ENCODE results near the gene ZNF503. TPM values are rescaled to one million over a fixed set of nuclear protein-coding genes. Genes with fewer than 3 reads are reported as not detected.

Gene ZNF503
- total and polyA plus RNA-seq, 2 experiments from 2014 or later, result 0.21 TPM; not detected in 1

DNA sequence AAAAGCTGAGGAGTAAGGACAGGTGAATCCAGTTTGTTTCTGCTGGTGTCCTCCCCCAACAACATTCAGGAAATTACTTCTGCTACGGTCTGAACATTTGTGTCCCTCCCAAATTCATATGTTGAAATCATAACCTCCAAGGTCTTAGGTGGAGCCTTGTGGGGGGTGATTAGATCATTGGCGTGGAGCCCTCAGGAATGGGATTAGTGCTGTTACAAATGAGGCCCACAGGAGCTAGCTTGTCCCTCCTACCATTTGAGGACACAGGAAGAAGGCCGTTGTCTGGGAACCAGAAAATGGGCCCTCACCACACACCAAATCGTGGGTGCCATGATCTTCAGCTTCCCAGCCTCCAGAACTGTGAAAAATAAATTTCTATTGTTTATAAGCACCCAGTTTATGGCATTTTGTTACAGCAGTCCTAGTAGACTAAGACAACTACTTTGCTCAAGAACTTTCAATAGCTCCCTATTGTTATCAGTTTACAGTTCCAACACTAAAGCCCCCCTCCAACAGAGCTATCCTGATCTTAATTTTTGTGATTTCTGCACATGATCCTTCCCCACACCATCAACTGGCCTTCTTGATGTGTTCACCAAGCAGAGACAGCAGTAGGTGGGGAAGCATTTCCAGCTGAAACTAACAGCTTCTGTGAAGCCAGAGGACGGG, 27.7 kb upstream of the ZNF503 start (continued):
- TF ChIP-seq EZH2phosphoT487 (IDR thresholded peaks at IDR 0.05; ENCODE audit: unreplicated experiment), result no peak
- no peak for TF ChIP-seq CTCF (conservative IDR thresholded peaks at IDR 0.05; ENCODE audit: low read depth in 2 of 2)

DNA sequence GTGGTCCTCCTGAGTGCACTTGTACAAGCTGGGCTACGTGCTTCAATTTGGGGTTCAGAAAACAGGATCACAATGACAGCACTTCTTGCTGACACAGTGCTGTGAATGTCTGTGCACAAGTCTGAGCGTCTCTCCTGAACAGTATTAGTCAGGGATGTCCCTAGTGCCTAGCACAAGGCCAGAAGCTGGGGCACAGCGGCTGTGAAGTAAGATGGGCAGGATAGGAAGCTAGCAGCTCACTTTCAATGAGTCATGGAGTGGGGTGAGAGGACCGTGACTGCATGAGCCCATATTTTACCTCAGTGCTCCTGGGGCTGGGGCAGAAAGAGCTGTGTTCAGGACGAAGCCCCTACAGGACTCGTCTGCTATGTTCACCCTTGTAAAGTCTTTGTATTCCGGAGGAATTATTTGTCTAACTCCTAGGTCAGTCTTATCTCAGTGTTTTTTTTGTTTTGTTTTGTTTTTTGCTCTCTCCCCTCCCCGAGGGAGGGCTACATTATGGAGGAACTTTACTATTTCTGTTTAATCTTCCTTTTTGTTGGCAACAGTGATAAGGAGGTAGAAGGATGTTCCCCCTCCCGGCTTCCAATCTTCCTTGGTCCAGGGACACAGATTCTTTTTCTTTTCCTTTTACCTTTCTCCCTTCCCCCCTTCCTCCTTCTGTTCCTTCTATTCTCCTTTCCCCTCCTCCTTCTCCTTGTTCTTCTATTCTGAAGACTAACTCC, 27.0 kb upstream of the ZNF503 start:
- no peaks in the 10 kb centered on the region; the same call in 1 of the 3 replicates for H3K9me3 Mint-ChIP-seq
- no peaks in the 10 kb centered on the region for H3K36me3 ChIP-seq (ENCODE audit: insufficient read depth)
- H3K79me2 ChIP-seq (replicated peaks; ENCODE audit: insufficient read depth), result no peaks in the 10 kb centered on the region
- H3K36me3 Mint-ChIP-seq (ENCODE audit: low read depth), result no peaks in the 10 kb centered on the region; the same call in 2 of the 3 replicates
- no peak for DNase-seq (ENCODE audit: low spot score)
- no peak overlapping the region for H3K27ac ChIP-seq (ENCODE audit: low read depth)
- no peak overlapping the region for H3K27ac Mint-ChIP-seq
- no peak overlapping the region for H3K4me3 Mint-ChIP-seq
- H3K4me1 Mint-ChIP-seq, result peaks cover 38% of the 10 kb centered on the region
- no peak for ATAC-seq
- no peak overlapping the region for H3K4me3 ChIP-seq
- no peak for TF ChIP-seq ZNF114 (CRISPR knock-in tag; IDR thresholded peaks at IDR 0.05)
- TF ChIP-seq, protein P1, sequence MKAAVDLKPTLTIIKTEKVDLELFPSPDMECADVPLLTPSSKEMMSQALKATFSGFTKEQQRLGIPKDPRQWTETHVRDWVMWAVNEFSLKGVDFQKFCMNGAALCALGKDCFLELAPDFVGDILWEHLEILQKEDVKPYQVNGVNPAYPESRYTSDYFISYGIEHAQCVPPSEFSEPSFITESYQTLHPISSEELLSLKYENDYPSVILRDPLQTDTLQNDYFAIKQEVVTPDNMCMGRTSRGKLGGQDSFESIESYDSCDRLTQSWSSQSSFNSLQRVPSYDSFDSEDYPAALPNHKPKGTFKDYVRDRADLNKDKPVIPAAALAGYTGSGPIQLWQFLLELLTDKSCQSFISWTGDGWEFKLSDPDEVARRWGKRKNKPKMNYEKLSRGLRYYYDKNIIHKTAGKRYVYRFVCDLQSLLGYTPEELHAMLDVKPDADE (IDR thresholded peaks at IDR 0.05), result no peak
- TF ChIP-seq ZNF331 (CRISPR knock-in tag; IDR thresholded peaks at IDR 0.05; ENCODE audit: low read depth), result no peak
- TF ChIP-seq POLR2AphosphoS5 (IDR thresholded peaks at IDR 0.05; ENCODE audit: low read depth), result no peak
- no peak for TF ChIP-seq EZH2 (IDR thresholded peaks at IDR 0.05; ENCODE audit: low read depth, unreplicated experiment)
- no peak for TF ChIP-seq NANOG (IDR thresholded peaks at IDR 0.05; ENCODE audit: borderline replicate concordance)
- TF ChIP-seq EZH2phosphoT487 (IDR thresholded peaks at IDR 0.05; ENCODE audit: unreplicated experiment), result no peak
- no peak for TF ChIP-seq JUNB (IDR thresholded peaks at IDR 0.05; ENCODE audit: unreplicated experiment)
- H2AFZ ChIP-seq, result no peak overlapping the region
- no peak overlapping the region for H3K4me2 ChIP-seq
- H3K27me3 Mint-ChIP-seq (ENCODE audit: insufficient read depth, low read depth, poor library complexity), result peaks cover 55% of the 10 kb centered on the region
- peaks cover 6% of the 10 kb centered on the region; the same call in 1 of the 2 replicates for H3F3A ChIP-seq (replicated peaks; ENCODE audit: low read depth)
- no peaks in the 10 kb centered on the region for H3K9me2 ChIP-seq (ENCODE audit: insufficient read depth)
- H3K4me1 ChIP-seq (ENCODE audit: insufficient read depth), result peaks cover 42% of the 10 kb centered on the region
- H3K27me3 ChIP-seq (ENCODE audit: insufficient read depth), result peaks cover 100% of the 10 kb centered on the region
- H4K20me1 ChIP-seq (replicated peaks; ENCODE audit: insufficient read depth), result peaks cover 26% of the 10 kb centered on the region

GRCh38 chr10:75427951-75428350, 26.4 kb upstream of the ZNF503 start:
- no peak for ATAC-seq
- no peak overlapping the region for H3K27ac Mint-ChIP-seq
- no peak overlapping the region for H2AFZ ChIP-seq
- H3K9me3 Mint-ChIP-seq, result no peaks in the 10 kb centered on the region; the same call in 1 of the 3 replicates
- H3K9me2 ChIP-seq (ENCODE audit: insufficient read depth), result no peaks in the 10 kb centered on the region
- H3K79me2 ChIP-seq (replicated peaks; ENCODE audit: insufficient read depth), result no peaks in the 10 kb centered on the region
- no peak overlapping the region for H3K27ac ChIP-seq (ENCODE audit: low read depth)
- H3K27me3 Mint-ChIP-seq (ENCODE audit: insufficient read depth, low read depth, poor library complexity), result peaks cover 52% of the 10 kb centered on the region
- H3K36me3 ChIP-seq (ENCODE audit: insufficient read depth), result no peaks in the 10 kb centered on the region
- H3K4me3 ChIP-seq, result no peak overlapping the region
- no peak for DNase-seq (ENCODE audit: low spot score)
- no peak overlapping the region for H3K4me2 ChIP-seq
- no peaks in the 10 kb centered on the region; the same call in 2 of the 3 replicates for H3K36me3 Mint-ChIP-seq (ENCODE audit: low read depth)
- H3K4me1 ChIP-seq (ENCODE audit: insufficient read depth), result peaks cover 35% of the 10 kb centered on the region
- no peak overlapping the region for H3K4me3 Mint-ChIP-seq
- H4K20me1 ChIP-seq (replicated peaks; ENCODE audit: insufficient read depth), result peaks cover 20% of the 10 kb centered on the region
- H3K4me1 Mint-ChIP-seq, result peaks cover 32% of the 10 kb centered on the region
- peaks cover 100% of the 10 kb centered on the region for H3K27me3 ChIP-seq (ENCODE audit: insufficient read depth)
- H3F3A ChIP-seq (replicated peaks; ENCODE audit: low read depth), result 0 out of 2 replicates have a peak, but pooled peaks cover 6% of the 10 kb centered on the region
- TF ChIP-seq NANOG (IDR thresholded peaks at IDR 0.05; ENCODE audit: borderline replicate concordance) (no peak), ZNF114 (CRISPR knock-in tag; IDR thresholded peaks at IDR 0.05) (no peak), REST (IDR thresholded peaks at IDR 0.05; ENCODE audit: unreplicated experiment) (no peak), CREB1 (CRISPR knock-in tag; IDR thresholded peaks at IDR 0.05; ENCODE audit: low read depth) (no peak)
